Left lobe of liver (tissue), 2 donors: ENCODE results near the gene CSGALNACT2. TPM values are rescaled to one million over a fixed set of nuclear protein-coding genes. Genes with fewer than 3 reads are reported as not detected.

ENCODE experiments used
- ATAC-seq: fragments of 200-7000 bp; cut with Tn5 transposase; one replicate; pipeline ENCODE4 v1.9.1; 2020; ENCODE audit warnings: mild to moderate bottlenecking, moderate library complexity
- DNase-seq: peaks from one replicate; pipeline ENCODE4 v3.0.0-alpha.2; 2020; ENCODE audit warnings: low spot score
- total RNA-seq: library from RNA; stranded (reverse); gene quantifications from one replicate; pipeline ENCODE4 v1.2.1, GENCODE V29; 2021
- donor health status: DM: no; HTN: no; CAD: no; lungs with moderate emphysema.
- donor health status: DM: no; HTN: yes; CAD: no.

Gene CSGALNACT2
- total RNA-seq, 1 donor from 2014 or later: 5.5 TPM

GRCh38 chr10:43199684-43200537, 61.7 kb downstream of the CSGALNACT2 start:
- peak; percentile 40 for DNase-seq
- no peak for ATAC-seq

- ATAC-seq (no peak), DNase-seq (no peak)
Observed at GRCh38 chr10:43200538-43201390, 62.5 kb downstream of the CSGALNACT2 start.

GRCh38 chr10:43201545-43202131, 63.4 kb downstream of the CSGALNACT2 start:
- ATAC-seq (no peak), DNase-seq (peak; percentile 42)

- ATAC-seq: peak; percentile 31
Observed at GRCh38 chr10:43202224-43202656, 64.0 kb downstream of the CSGALNACT2 start.

GRCh38 chr10:43202657-43203447, 64.6 kb downstream of the CSGALNACT2 start:
- ATAC-seq (peak; percentile 11), DNase-seq (peak; percentile 46)

More at GRCh38 chr10:43202224-43202656, 64.0 kb downstream of the CSGALNACT2 start:
- DNase-seq: peak; percentile 42

GRCh38 chr10:43203448-43204041, 65.3 kb downstream of the CSGALNACT2 start:
- ATAC-seq (no peak), DNase-seq (peak; percentile 43)

GRCh38 chr10:43204042-43204942, 66.0 kb downstream of the CSGALNACT2 start:
- DNase-seq (peak; percentile 35), ATAC-seq (peak; percentile 6)

GRCh38 chr10:43204943-43205671, 66.9 kb downstream of the CSGALNACT2 start:
- DNase-seq (peak; percentile 46), ATAC-seq (peak; percentile 74)

GRCh38 chr10:43205681-43206390, 67.6 kb downstream of the CSGALNACT2 start:
- peak; percentile 37 for DNase-seq
- ATAC-seq: no peak

GRCh38 chr10:43206391-43207235, 68.4 kb downstream of the CSGALNACT2 start:
- no peak for ATAC-seq

GRCh38 chr10:43208147-43209073, 70.2 kb downstream of the CSGALNACT2 start:
- ATAC-seq (no peak), DNase-seq (no peak)

More at GRCh38 chr10:43206391-43207235, 68.4 kb downstream of the CSGALNACT2 start:
- DNase-seq: peak; percentile 39

- ATAC-seq: no peak
- no peak for DNase-seq
Observed at GRCh38 chr10:43209074-43209455, 70.8 kb downstream of the CSGALNACT2 start.

GRCh38 chr10:43209651-43210141, 71.5 kb downstream of the CSGALNACT2 start:
- DNase-seq: no peak

GRCh38 chr10:43210556-43210955, 72.3 kb downstream of the CSGALNACT2 start:
- ATAC-seq: no peak
- no peak for DNase-seq

More at GRCh38 chr10:43209651-43210141, 71.5 kb downstream of the CSGALNACT2 start:
- ATAC-seq: no peak

GRCh38 chr10:43211030-43211429, 72.8 kb downstream of the CSGALNACT2 start:
- no peak for ATAC-seq

More at GRCh38 chr10:43211030-43211429, 72.8 kb downstream of the CSGALNACT2 start:
- DNase-seq: no peak
